Activated CD8-positive, alpha-beta T cell treated with anti-CD3 and anti-CD28 coated beads, Interleukin-2, amount 10 ng/mL, durations not matched to agents 7 days and 5 days (primary cell): Measurements from ENCODE around the gene RERG. TPM values are rescaled to one million over a fixed set of nuclear protein-coding genes. Genes with fewer than 3 reads are reported as not detected.
A peak's percentile ranks its signal among the peaks of the same experiment; 100 is the strongest.
"Not testable (repeated sequence)": the region's sequence is repeated elsewhere in the genome, so short reads cannot be mapped to it uniquely, and the experiment has no call there.

Experiments
- ATAC-seq: fragments of 150-1000 bp; cut with Tn5 transposase; one replicate; pipeline ENCODE4 v1.10.0; 2021; ENCODE audit warnings: moderate library complexity
- CTCF ChIA-PET: fragments of 350-600 bp; sonication (Branson Sonifier 250); formaldehyde crosslinking; loops from one replicate; lab custom pipeline; 2021; ENCODE audit warnings: antibody characterized with exemption; lab: Charles Lee
- POLR2A ChIA-PET: fragments of 350-600 bp; sonication (Branson Sonifier 250); formaldehyde crosslinking; loops from one replicate; lab custom pipeline; 2021; ENCODE audit warnings: antibody characterized with exemption; lab: Charles Lee
- DNase-seq: peaks from one replicate; pipeline ENCODE4 v3.0.0-alpha.2; 2020
- H3K27ac Mint-ChIP-seq: one replicate; pipeline ENCODE4 v1.8.0; 2021; ENCODE audit warnings: mild to moderate bottlenecking, mixed read lengths
- H3K27me3 Mint-ChIP-seq: one replicate; pipeline ENCODE4 v1.8.0; 2021; ENCODE audit warnings: low read depth, mixed read lengths
- H3K36me3 Mint-ChIP-seq: one replicate; pipeline ENCODE4 v1.8.0; 2021; ENCODE audit warnings: low read depth, mixed read lengths
- H3K4me1 Mint-ChIP-seq: one replicate; pipeline ENCODE4 v1.8.0; 2021; ENCODE audit warnings: low read depth, mixed read lengths
- H3K4me3 Mint-ChIP-seq: one replicate; pipeline ENCODE4 v1.8.0; 2021; ENCODE audit warnings: mild to moderate bottlenecking, mixed read lengths
- H3K9me3 Mint-ChIP-seq: one replicate; pipeline ENCODE4 v1.8.0; 2022; ENCODE audit warnings: mixed read lengths; ENCODE audit not compliant: insufficient read depth
- total RNA-seq, 2 experiments: library from RNA; stranded (reverse); gene quantifications; one replicate each; pipeline ENCODE4 v1.2.3, GENCODE V29; 2021

Gene RERG
- total RNA-seq, 2 experiments from 2014 or later: not detected

DNA sequence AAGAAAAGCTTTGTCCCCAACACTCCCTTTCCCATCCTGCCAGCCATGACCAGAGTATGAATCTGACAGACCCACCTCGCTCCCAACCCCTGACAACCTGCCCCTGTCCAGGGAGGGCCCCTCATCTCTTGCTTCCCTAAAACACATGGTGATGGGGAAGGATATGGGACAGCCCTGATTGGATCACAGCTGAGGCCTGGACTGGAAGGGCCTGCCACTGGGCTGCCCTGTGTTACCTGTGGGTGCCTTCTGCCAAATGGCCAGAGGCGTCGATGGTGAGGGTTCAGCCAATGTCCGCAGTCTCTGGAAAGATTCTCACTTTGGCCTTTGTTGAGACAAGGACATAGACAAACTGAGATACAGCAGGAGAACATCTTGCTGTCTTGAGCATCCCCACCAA is 13.3 kb upstream of the RERG start:
- ATAC-seq (no peak), DNase-seq (no peak)
- H3K36me3 Mint-ChIP-seq: no peaks in the 10 kb centered on the region
- H3K4me3 Mint-ChIP-seq: no peak overlapping the region
- ChIA-PET POLR2A (no interaction called here), CTCF (no interaction called here)
- no peak overlapping the region for H3K27ac Mint-ChIP-seq
- H3K27me3 Mint-ChIP-seq: peaks cover 18% of the 10 kb centered on the region
- no peaks in the 10 kb centered on the region for H3K4me1 Mint-ChIP-seq
- no peaks in the 10 kb centered on the region for H3K9me3 Mint-ChIP-seq

DNA sequence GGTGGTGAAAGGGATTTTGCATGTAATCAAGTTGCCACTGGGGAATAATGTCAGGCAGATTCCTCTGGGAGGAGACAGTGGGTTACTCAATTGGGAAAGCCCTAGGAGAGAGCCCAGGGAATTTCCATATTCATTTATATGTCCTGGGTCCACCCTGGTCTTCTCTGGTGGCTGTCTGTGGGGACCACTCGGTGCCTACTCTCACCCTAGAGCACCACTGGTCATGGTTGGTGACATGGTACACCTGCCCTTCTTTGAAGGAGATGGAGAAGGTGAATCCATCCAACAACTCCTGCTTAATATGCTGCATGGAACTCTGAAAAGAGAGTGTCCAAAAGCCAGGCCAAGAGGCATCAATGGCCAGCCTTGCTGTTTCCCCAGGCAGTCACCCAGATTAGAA is 12.8 kb upstream of the RERG start:
- ChIA-PET POLR2A (no interaction called here), CTCF (no interaction called here)
- Mint-ChIP-seq H3K27ac (no peak overlapping the region), H3K4me1 (no peaks in the 10 kb centered on the region), H3K4me3 (no peak overlapping the region), H3K36me3 (no peaks in the 10 kb centered on the region), H3K27me3 (peaks cover 21% of the 10 kb centered on the region), H3K9me3 (no peaks in the 10 kb centered on the region)
- ATAC-seq: no peak
- no peak for DNase-seq

DNA sequence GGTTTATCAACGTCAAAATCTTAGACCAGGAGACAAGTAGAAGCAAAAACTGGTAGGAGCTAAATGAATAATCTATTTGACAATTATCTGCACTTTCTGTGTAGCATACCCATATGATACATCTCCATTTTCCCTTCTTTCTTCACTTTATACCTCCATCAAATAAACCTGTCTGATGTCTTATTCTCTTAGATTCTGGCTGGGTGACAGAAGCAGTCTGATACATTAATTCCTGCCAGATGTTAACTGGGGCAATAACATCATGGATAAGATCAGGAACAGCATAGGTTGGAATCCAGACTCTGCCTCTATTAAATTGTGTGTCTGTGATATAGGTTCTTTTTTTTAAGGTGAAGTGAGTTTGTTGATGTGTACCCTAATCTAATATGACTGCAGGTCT is 11.7 kb upstream of the RERG start:
- H3K36me3 Mint-ChIP-seq: no peaks in the 10 kb centered on the region
- ATAC-seq (no peak), DNase-seq (no peak)
- ChIA-PET CTCF (interaction anchor here (1.2 to 4.5 kb wide), 3 partner anchors 12 to 36 kb away, joined by 3 to 41 read pairs (median 3); partner anchors contain the start of gene RERG), POLR2A (interaction anchor here (0.6 kb wide), 1 partner anchor 954 kb away, joined by 6 read pairs; no protein-coding TSS in a partner anchor)
- no peaks in the 10 kb centered on the region for H3K9me3 Mint-ChIP-seq
- H3K4me1 Mint-ChIP-seq: no peaks in the 10 kb centered on the region
- peaks cover 15% of the 10 kb centered on the region for H3K27me3 Mint-ChIP-seq
- no peak overlapping the region for H3K4me3 Mint-ChIP-seq
- H3K27ac Mint-ChIP-seq: no peak overlapping the region

DNA sequence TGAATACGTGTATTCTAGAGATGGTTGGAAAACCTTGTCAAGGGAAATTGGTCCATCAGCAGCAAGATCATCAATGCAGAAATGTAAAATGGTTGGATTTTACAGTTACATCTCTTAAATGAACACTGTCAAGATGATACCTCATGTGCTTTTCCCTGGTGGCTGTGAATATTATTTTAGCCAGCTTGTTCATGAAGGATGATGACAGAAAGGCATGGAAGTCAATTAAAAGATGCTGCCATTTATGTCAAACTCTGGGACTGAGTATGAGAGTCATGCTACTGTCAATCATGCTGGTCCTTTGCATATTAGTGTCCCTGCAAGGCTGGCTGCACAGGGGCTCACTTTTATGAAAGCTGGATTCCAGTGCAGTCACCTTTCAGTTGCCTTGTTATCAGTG is 10.3 kb upstream of the RERG start:
- Mint-ChIP-seq H3K27me3 (peaks cover 14% of the 10 kb centered on the region), H3K9me3 (no peaks in the 10 kb centered on the region), H3K36me3 (no peaks in the 10 kb centered on the region), H3K27ac (no peak overlapping the region), H3K4me3 (no peak overlapping the region), H3K4me1 (no peaks in the 10 kb centered on the region)
- ATAC-seq: no peak
- ChIA-PET CTCF (interaction anchor here (1.2 to 4.5 kb wide), 2 partner anchors 11 to 38 kb away, joined by 3 to 41 read pairs; partner anchors contain the start of gene RERG), POLR2A (no interaction called here)
- no peak for DNase-seq

DNA sequence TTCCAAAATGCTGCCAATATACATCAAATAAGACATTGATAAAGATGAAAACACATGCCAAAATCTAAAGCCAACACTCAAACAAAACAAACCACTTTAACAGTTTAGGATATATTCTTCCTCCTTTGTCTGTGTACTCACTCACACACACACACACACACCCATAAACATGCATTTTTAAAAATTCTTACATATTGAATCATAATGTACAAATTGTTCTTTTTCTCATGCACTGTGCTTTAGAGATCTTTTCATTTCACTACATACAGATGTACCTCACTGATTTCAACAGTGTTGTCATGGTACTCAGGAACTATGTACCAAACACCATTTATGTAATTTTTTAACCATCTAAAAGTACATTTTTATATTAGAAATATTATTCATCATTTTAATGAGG is 9.5 kb upstream of the RERG start:
- ChIA-PET CTCF (interaction anchor here (1.0 to 4.5 kb wide), 2 partner anchors 10 to 39 kb away, joined by 4 to 41 read pairs; partner anchors contain the start of gene RERG), POLR2A (no interaction called here)
- Mint-ChIP-seq H3K4me3 (no peak overlapping the region), H3K9me3 (no peaks in the 10 kb centered on the region), H3K27me3 (peaks cover 16% of the 10 kb centered on the region), H3K27ac (no peak overlapping the region), H3K4me1 (no peaks in the 10 kb centered on the region), H3K36me3 (no peaks in the 10 kb centered on the region)
- no peak for ATAC-seq
- DNase-seq: no peak

DNA sequence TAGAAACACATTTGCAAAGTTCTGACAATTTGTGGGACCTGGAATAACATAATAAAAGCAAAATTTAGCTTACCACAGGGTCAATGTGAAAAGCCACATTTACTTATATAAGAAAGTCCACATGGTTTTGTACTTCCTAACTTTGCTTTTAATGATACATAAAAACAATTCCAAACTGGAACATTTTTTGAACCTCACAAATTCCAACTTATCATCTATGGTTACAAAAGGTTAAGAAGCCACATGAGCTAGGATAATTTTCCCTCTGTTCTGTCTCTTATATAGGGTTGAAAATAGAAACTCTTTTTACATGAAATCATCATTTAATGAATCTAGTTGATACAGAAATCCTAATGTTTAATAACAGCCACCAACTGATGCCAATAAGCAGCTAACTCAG is 8.9 kb upstream of the RERG start:
- Mint-ChIP-seq H3K27me3 (peaks cover 19% of the 10 kb centered on the region), H3K9me3 (no peaks in the 10 kb centered on the region), H3K4me1 (no peaks in the 10 kb centered on the region), H3K36me3 (no peaks in the 10 kb centered on the region), H3K4me3 (no peak overlapping the region), H3K27ac (no peak overlapping the region)
- no peak for DNase-seq
- CTCF ChIA-PET: interaction anchor here (1.0 to 4.5 kb wide), 2 partner anchors 10 to 40 kb away, joined by 4 to 41 read pairs; partner anchors contain the start of gene RERG
- ATAC-seq: no peak
- POLR2A ChIA-PET: no interaction called here

DNA sequence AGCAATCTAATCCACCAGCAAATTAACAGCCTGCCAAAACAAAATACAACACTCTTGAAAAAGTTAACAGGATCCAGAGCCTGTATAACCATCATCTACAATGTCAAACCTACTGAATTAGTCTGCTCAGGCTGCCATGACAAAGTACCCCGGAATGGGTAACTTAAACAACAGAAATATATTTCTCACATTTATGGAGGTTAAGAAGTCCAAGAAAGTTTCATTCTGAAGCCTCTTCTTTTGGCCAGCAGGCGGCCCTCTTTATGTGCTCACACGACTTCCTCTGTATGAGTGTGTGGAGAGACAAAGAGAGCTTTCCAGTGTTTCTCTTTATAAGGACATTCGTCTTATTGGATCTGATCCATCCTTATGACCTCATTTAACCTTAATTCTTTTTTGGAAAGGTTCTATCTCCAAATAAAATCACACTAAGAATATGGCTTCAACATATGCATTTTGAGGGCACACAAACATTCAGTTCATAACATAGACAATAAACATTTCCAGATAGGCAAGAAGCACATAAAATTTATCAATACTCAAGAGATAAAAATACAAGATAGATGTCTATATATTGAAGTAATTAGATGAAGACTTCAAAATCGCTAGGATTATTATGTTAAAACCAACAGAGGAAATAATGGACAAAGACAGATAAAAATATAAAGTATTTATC is 5.9 kb upstream of the RERG start:
- Mint-ChIP-seq H3K36me3 (no peaks in the 10 kb centered on the region), H3K4me3 (no peak overlapping the region), H3K9me3 (no peaks in the 10 kb centered on the region), H3K27me3 (peaks cover 26% of the 10 kb centered on the region), H3K4me1 (no peaks in the 10 kb centered on the region), H3K27ac (no peak overlapping the region)
- DNase-seq (peak; percentile 47), ATAC-seq (no peak)
- CTCF ChIA-PET: no interaction called here
- POLR2A ChIA-PET: no interaction called here

DNA sequence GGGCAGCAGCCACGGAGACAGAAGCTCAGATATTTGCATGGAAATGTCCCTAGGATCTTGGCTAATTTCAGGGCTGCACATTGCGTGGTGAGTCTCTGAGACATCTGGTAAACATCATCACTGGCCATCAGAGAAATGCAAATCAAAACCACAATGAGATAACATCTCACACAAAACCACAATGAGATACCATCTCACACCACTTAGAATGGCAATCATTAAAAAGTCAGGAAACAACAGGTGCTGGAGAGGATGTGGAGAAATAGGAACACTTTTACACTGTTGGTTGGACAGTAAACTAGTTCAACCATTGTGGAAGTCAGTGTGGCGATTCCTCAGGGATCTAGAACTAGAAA is 4.6 kb upstream of the RERG start:
- DNase-seq, H3K27ac Mint-ChIP-seq, CTCF ChIA-PET, H3K36me3 Mint-ChIP-seq, POLR2A ChIA-PET, H3K9me3 Mint-ChIP-seq, H3K4me1 Mint-ChIP-seq, ATAC-seq, H3K4me3 Mint-ChIP-seq: not testable (repeated sequence)
- H3K27me3 Mint-ChIP-seq: peaks cover 28% of the 10 kb centered on the region

DNA sequence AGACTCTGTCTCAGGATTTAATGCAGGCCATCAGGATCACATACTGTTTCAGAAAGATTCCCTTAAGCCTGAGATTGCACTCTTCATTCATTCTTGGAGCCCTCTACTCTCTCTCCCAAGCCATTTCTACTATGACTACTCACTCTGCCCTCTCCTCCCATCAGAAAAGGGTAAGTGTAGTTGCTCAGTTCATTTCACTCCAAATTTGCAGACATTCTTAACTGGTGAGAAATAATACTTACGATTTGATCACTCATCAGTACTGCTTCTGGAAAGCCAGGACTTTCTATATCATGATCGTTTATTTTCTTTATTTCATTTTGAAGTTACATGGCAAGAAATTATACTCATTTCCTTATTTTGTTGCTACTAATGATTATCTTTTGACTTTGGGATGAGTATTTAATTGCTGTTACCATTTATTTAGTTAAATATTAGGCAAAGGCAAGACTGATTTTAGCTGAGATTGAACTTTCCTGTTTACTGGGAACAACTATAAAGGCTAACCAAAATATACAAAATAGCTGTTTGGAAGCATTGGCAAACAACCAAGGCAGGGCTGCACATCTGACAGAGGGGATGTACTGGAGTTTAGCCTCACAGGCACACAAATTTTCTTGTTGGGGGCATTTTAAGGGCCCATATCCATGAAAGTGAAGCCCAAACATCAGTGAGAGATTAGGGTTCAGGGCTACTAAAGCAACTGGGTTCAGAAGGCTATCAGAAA is 4.1 kb upstream of the RERG start:
- Mint-ChIP-seq H3K36me3 (no peaks in the 10 kb centered on the region), H3K9me3 (no peaks in the 10 kb centered on the region), H3K4me1 (peaks cover 6% of the 10 kb centered on the region), H3K4me3 (no peak overlapping the region), H3K27ac (no peak overlapping the region), H3K27me3 (peaks cover 33% of the 10 kb centered on the region)
- ATAC-seq (no peak), DNase-seq (no peak)
- POLR2A ChIA-PET: no interaction called here
- CTCF ChIA-PET: no interaction called here

DNA sequence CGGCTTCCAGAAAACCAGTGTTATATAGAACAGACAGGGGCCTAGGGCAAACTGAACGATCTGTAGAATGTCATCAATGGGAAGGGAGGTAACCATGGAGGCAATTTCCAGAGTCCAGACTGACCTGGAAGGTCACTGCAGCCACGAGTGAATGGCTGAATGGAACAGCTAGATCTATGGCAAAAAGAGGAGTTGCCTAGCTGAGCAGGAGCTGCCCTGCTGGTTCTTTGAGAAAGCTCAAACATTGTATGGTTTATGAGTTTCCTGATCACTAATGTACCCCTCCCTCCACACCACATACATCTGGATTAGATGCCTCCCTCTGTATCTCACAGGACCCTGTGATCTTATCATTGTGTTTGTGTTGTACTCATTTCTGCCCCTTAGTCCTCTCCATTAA is 1.0 kb upstream of the RERG start:
- Mint-ChIP-seq H3K27ac (no peak overlapping the region), H3K4me1 (peaks cover 6% of the 10 kb centered on the region), H3K27me3 (peaks cover 32% of the 10 kb centered on the region), H3K36me3 (no peaks in the 10 kb centered on the region), H3K9me3 (no peaks in the 10 kb centered on the region), H3K4me3 (no peak overlapping the region)
- DNase-seq (no peak), ATAC-seq (no peak)
- CTCF ChIA-PET: interaction anchor here (0.7 to 3.6 kb wide), 20 partner anchors 9 to 524 kb away, joined by 3 to 41 read pairs (median 6); partner anchors contain the start of genes C12orf60 and WBP11
- POLR2A ChIA-PET: no interaction called here

DNA sequence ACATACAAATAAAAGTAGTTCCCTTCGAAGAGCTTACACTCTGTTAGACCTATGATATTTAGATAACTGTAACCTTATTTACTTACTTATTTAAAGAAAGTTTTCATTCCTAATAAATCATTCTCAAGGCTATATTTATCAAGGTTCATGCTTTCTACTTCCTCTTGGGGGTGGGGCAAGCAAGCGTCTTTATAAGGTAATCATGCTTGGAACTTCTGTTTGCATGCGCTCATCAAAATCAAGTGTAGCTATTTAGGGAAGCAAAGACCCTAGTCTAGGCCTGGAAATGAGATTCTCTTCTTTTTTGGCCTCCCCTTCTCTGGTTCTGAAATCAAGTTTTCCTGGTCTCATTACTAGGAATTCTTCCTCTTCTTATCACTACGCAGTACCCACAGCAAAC is 766 bp downstream of the RERG start:
- POLR2A ChIA-PET: no interaction called here

DNA sequence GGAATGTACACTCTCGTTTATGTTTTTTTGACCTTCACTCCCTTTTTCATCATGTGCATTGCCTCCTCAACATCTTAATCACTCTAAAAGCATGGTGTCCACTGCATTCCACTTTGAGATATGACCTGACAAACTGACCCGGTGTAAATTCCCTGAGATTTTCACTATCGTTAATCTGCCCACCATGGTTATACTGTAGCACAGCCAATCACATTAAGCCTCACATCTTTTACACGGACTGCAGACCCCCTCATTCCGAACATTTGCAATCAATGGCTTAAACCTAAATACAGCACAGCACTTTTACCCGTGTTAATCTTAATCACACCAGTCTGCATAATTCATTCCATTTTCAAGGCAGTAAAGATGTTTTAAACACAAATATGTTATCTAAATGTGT is 2.4 kb downstream of the RERG start:
- DNase-seq (no peak), ATAC-seq (no peak)
- no peaks in the 10 kb centered on the region for H3K36me3 Mint-ChIP-seq
- no peak overlapping the region for H3K27ac Mint-ChIP-seq
- peaks cover 38% of the 10 kb centered on the region for H3K27me3 Mint-ChIP-seq
- POLR2A ChIA-PET: no interaction called here
- H3K4me3 Mint-ChIP-seq: no peak overlapping the region
- CTCF ChIA-PET: interaction anchor here (0.8 to 3.6 kb wide), 5 partner anchors 13 to 207 kb away, joined by 3 to 41 read pairs (median 6); no protein-coding TSS in a partner anchor
- H3K4me1 Mint-ChIP-seq: peaks cover 6% of the 10 kb centered on the region
- H3K9me3 Mint-ChIP-seq: no peaks in the 10 kb centered on the region

More for the DNA sequence above, 766 bp downstream of the RERG start:
- no peak for ATAC-seq
- DNase-seq: no peak
- CTCF ChIA-PET: interaction anchor here (0.8 to 3.6 kb wide), 28 partner anchors 7 to 496 kb away, joined by 3 to 41 read pairs (median 6); a partner anchor contains a TSS
- Mint-ChIP-seq H3K27ac (no peak overlapping the region), H3K27me3 (peaks cover 33% of the 10 kb centered on the region), H3K9me3 (no peaks in the 10 kb centered on the region), H3K4me3 (no peak overlapping the region), H3K4me1 (peaks cover 6% of the 10 kb centered on the region), H3K36me3 (no peaks in the 10 kb centered on the region)
